Activated gamma-delta T cell (primary cell): ENCODE results near the gene SYN1.
A peak's percentile ranks its signal among the peaks of the same experiment; 100 is the strongest.

Source experiments
- DNase-seq: peaks from one replicate; lab custom pipeline; 2025; lab: John Stamatoyannopoulos, UW

The SYN1 gene

GRCh38 chrX:47529548-47529947 lies 90.1 kb downstream of the SYN1 start:
- DNase-seq, result no peak

GRCh38 chrX:47523713-47524166 lies 95.9 kb downstream of the SYN1 start:
- DNase-seq, result no peak

- peak; percentile 55 for DNase-seq
These were observed 96.4 kb downstream of the SYN1 start for GRCh38 chrX:47523297-47523696.
